LNCaP clone FGC (cell line): ENCODE measurements around the gene BOK.

Experiments
- DNase-seq: peaks from one replicate; pipeline ENCODE4 v3.0.0-alpha.2; 2011; ENCODE audit warnings: low read depth
- H3K4me3 ChIP-seq: 2 replicates; pipeline ENCODE4 v1.5.1; 2011; ENCODE audit warnings: mild to moderate bottlenecking, low read depth, low read length, control low read depth
- CTCF ChIP-seq: IDR thresholded peaks from 2 replicates; pipeline ENCODE4 v1.5.1; 2012; ENCODE audit warnings: mild to moderate bottlenecking; ENCODE audit not compliant: control insufficient read depth, insufficient read depth; ENCODE audit errors: extremely low read depth

The BOK gene

GRCh38 chr2:241612156-241613016 is 53.8 kb downstream of the BOK start:
- H3K4me3 ChIP-seq: no peak overlapping the region
- TF ChIP-seq CTCF: no peak
- DNase-seq: peak; percentile 19

GRCh38 chr2:241613017-241613780 is 54.7 kb downstream of the BOK start:
- TF ChIP-seq CTCF: no peak
- DNase-seq: no peak
- H3K4me3 ChIP-seq: no peak overlapping the region

GRCh38 chr2:241615041-241615440 is 56.5 kb downstream of the BOK start:
- H3K4me3 ChIP-seq: no peak overlapping the region
- no peak for TF ChIP-seq CTCF
- DNase-seq: no peak

- no peak for DNase-seq
- no peak overlapping the region; the same call in 1 of the 2 replicates for H3K4me3 ChIP-seq
- TF ChIP-seq CTCF: no peak
Observed at GRCh38 chr2:241615522-241616052, 57.0 kb downstream of the BOK start.

- peak; percentile 22 for TF ChIP-seq CTCF
- H3K4me3 ChIP-seq: peak overlapping the region; percentile 52
- peak; percentile 52 for DNase-seq
Observed at GRCh38 chr2:241616168-241617125, 57.9 kb downstream of the BOK start.
